B cell (primary cell): ENCODE measurements around the gene JAG1. TPM values are rescaled to one million over a fixed set of nuclear protein-coding genes. Genes with fewer than 3 reads are reported as not detected.

ENCODE experiments used
- ATAC-seq: fragments of 200-7000 bp; cut with Tn5 transposase; one replicate; pipeline ENCODE4 v1.10.0; 2021; ENCODE audit warnings: low read depth, mild to moderate bottlenecking, moderate number of reproducible peaks, moderate library complexity
- CTCF ChIA-PET: fragments of 350-600 bp; sonication (Branson Sonifier 250); formaldehyde crosslinking; loops from one replicate; lab custom pipeline; 2021; ENCODE audit warnings: antibody characterized with exemption, inconsistent platforms; lab: Charles Lee
- POLR2A ChIA-PET: fragments of 350-600 bp; sonication (Branson Sonifier 250); formaldehyde crosslinking; loops from one replicate; lab custom pipeline; 2021; ENCODE audit warnings: antibody characterized with exemption; lab: Charles Lee
- DNase-seq: peaks from one replicate; pipeline ENCODE4 v3.0.0; 2013
- H2AFZ ChIP-seq: 2 replicates; pipeline ENCODE4 v1.6.1; 2012; ENCODE audit warnings: mild to moderate bottlenecking, low read depth, low read length; ENCODE audit not compliant: insufficient read depth, poor library complexity, severe bottlenecking
- H3K27ac ChIP-seq, 2 donors: 1 replicate in 1 of 2; 2 replicates in 1 of 2; pipeline ENCODE4 v1.5.1; 2012 to 2013; ENCODE audit warnings: low read length in 2 of 2, mild to moderate bottlenecking in 2 of 2, moderate library complexity in 1 of 2
- H3K27me3 ChIP-seq, 4 experiments: fragments of 200-600 bp in 1 of 4; sonication (generic) in 1 of 4; replicated peaks in 1 of 4; 1 replicate in 2 of 4; 2 replicates in 2 of 4; pipeline versions ENCODE4 v1.6.1 to v1.7.0; 2013 to 2016; ENCODE audit warnings: low read length in 3 of 4, mild to moderate bottlenecking in 2 of 4, mixed read lengths in 1 of 4, moderate library complexity in 1 of 4; ENCODE audit not compliant: insufficient read depth in 4 of 4, control insufficient read depth in 3 of 4; ENCODE audit errors: control extremely low read depth in 1 of 4
- H3K36me3 ChIP-seq, 2 experiments: replicated peaks in 1 of 2; 1 replicate in 1 of 2; 2 replicates in 1 of 2; pipeline versions ENCODE4 v1.6.1 to v1.7.1; 2013; ENCODE audit warnings: low read length in 1 of 2; ENCODE audit not compliant: insufficient read depth in 2 of 2, control insufficient read depth in 1 of 2; ENCODE audit errors: control extremely low read depth in 1 of 2, extremely low read depth in 1 of 2
- H3K4me1 ChIP-seq, 2 donors: fragments of 200-600 bp in 1 of 2; sonication (generic) in 1 of 2; 1 replicate in 1 of 2; 2 replicates in 1 of 2; pipeline versions ENCODE4 v1.5.1 to v1.6.1; 2013 to 2017; ENCODE audit warnings: low read length in 2 of 2; ENCODE audit not compliant: control insufficient read depth in 2 of 2, insufficient read depth in 2 of 2
- H3K4me2 ChIP-seq: replicated peaks from 2 replicates; pipeline ENCODE3; 2012; ENCODE audit warnings: mild to moderate bottlenecking, low read depth, low read length; ENCODE audit not compliant: poor library complexity, severe bottlenecking
- H3K4me3 ChIP-seq, 5 experiments: fragments of 200-600 bp in 1 of 5; sonication (generic) in 1 of 5; 1 replicate in 3 of 5; 2 replicates in 2 of 5; pipeline versions ENCODE4 v1.5.1 to v1.7.0; 2011 to 2016; ENCODE audit warnings: low read length in 4 of 5, mild to moderate bottlenecking in 4 of 5, low read depth in 2 of 5, control low read depth in 1 of 5, moderate library complexity in 1 of 5; ENCODE audit not compliant: insufficient read depth in 1 of 5; ENCODE audit errors: control extremely low read depth in 1 of 5, extremely low read depth in 1 of 5
- H3K79me2 ChIP-seq: fragments of 200-600 bp; sonication (generic); one replicate; pipeline ENCODE4 v1.6.0; 2016; ENCODE audit warnings: low read length; ENCODE audit not compliant: control insufficient read depth, insufficient read depth
- H3K9ac ChIP-seq: fragments of 200-600 bp; sonication (generic); 2 replicates; pipeline ENCODE4 v1.6.1; 2017; ENCODE audit warnings: mild to moderate bottlenecking, low read length, moderate library complexity
- H3K9me3 ChIP-seq, 3 donors: one replicate each; pipeline versions ENCODE4 v1.6.1 to v1.7.1; 2013; ENCODE audit warnings: low read length in 2 of 3; ENCODE audit not compliant: control insufficient read depth in 2 of 3, insufficient read depth in 1 of 3; ENCODE audit errors: control extremely low read depth in 1 of 3
- H4K20me1 ChIP-seq: 2 replicates; pipeline ENCODE4 v1.6.0; 2012; ENCODE audit warnings: mild to moderate bottlenecking, low read length; ENCODE audit not compliant: insufficient read depth, control insufficient read depth, poor library complexity, severe bottlenecking
- H3K27ac Mint-ChIP-seq: one replicate; pipeline ENCODE4 v1.8.0; 2021; ENCODE audit warnings: mixed read lengths
- H3K27me3 Mint-ChIP-seq: one replicate; pipeline ENCODE4 v1.8.0; 2021; ENCODE audit warnings: mixed read lengths
- H3K4me1 Mint-ChIP-seq: one replicate; pipeline ENCODE4 v1.8.0; 2021; ENCODE audit warnings: mixed read lengths
- H3K4me3 Mint-ChIP-seq: one replicate; pipeline ENCODE4 v1.8.0; 2021; ENCODE audit warnings: mixed read lengths
- H3K9me3 Mint-ChIP-seq: one replicate; pipeline ENCODE4 v1.8.0; 2022; ENCODE audit warnings: mixed read lengths; ENCODE audit not compliant: insufficient read depth
- CTCF ChIP-seq: fragments of 200-600 bp; IDR thresholded peaks from one replicate; pipeline ENCODE4 v1.8.0; 2022; ENCODE audit warnings: antibody characterized with exemption, mild to moderate bottlenecking
- EZH2 ChIP-seq: IDR thresholded peaks from 2 replicates; pipeline ENCODE4 v1.6.1; 2012; ENCODE audit warnings: borderline replicate concordance, low read depth, mild to moderate bottlenecking, moderate library complexity, low read length; ENCODE audit not compliant: insufficient read depth, poor library complexity, severe bottlenecking
- WGBS: methylation state at CpG from one replicate; pipeline ENCODE4 v1.1.5; 2013; ENCODE audit warnings: missing lambda C conversion rate; ENCODE audit not compliant: insufficient coverage; 5-methylcytosine and 5-hydroxymethylcytosine counted together
- intact Hi-C: fragments of 100-400 bp; cut with micrococcal nuclease; formaldehyde crosslinking; loops from one replicate; pipeline ENCODE4 v1.10.0; 2022
- polyA plus RNA-seq: library from polyadenylated mRNA; depleted of rRNA; stranded (reverse); fragments of >200 nt; gene quantifications from 2 replicates; pipeline ENCODE4 v1.2.3, GENCODE V29; 2012
- total RNA-seq, 2 donors: library from RNA; stranded (reverse); fragments of 120-200 nt in 1 of 2; gene quantifications; 1 replicate in 1 of 2; 2 replicates in 1 of 2; pipeline versions ENCODE4 v1.2.3 to v1.2.4, GENCODE V29; 2013 to 2022

JAG1 gene
- total and polyA plus RNA-seq, 2 donors (not counting 1 experiment from before 2014, with no cell fraction given), result not detected

- Histone ChIP-seq H4K20me1 (no peaks in the 10 kb centered on the region), H3K4me3 (no peak overlapping the region), H3K9ac (no peak overlapping the region), H3K79me2 (no peaks in the 10 kb centered on the region), H3K36me3 (no peaks in the 10 kb centered on the region), H3K4me2 (no peak overlapping the region), H3K27me3 (peaks cover 0 to 2% (median 0%) of the 10 kb centered on the region in 4 experiments), H2AFZ (no peak overlapping the region), H3K27ac (no peak overlapping the region), H3K4me1 (no peaks in the 10 kb centered on the region), H3K9me3 (no peaks in the 10 kb centered on the region)
- no peak overlapping the region for H3K27ac Mint-ChIP-seq
- no peak overlapping the region for H3K4me3 Mint-ChIP-seq
- TF ChIP-seq CTCF (no peak), EZH2 (no peak)
- H3K27me3 Mint-ChIP-seq, result peaks cover 13% of the 10 kb centered on the region
- intact Hi-C loops, result no loop called here
- ATAC-seq (no peak), DNase-seq (no peak)
- H3K9me3 Mint-ChIP-seq, result no peaks in the 10 kb centered on the region
- H3K4me1 Mint-ChIP-seq, result no peaks in the 10 kb centered on the region
- ChIA-PET POLR2A (no interaction called here), CTCF (no interaction called here)
- 100% methylated on average over 1 of the region's 1 CpG for WGBS
Measured at GRCh38 chr20:10689385-10689784, 15.6 kb upstream of the JAG1 start.

- Histone ChIP-seq H2AFZ (no peak overlapping the region), H3K79me2 (no peaks in the 10 kb centered on the region), H3K9me3 (no peaks in the 10 kb centered on the region), H3K4me3 (no peak overlapping the region), H3K36me3 (no peaks in the 10 kb centered on the region), H4K20me1 (no peaks in the 10 kb centered on the region), H3K4me1 (no peaks in the 10 kb centered on the region), H3K27me3 (peaks cover 0 to 2% (median 0%) of the 10 kb centered on the region in 4 experiments), H3K9ac (no peak overlapping the region), H3K27ac (no peak overlapping the region), H3K4me2 (no peak overlapping the region)
- no peak overlapping the region for H3K4me3 Mint-ChIP-seq
- H3K27me3 Mint-ChIP-seq, result peaks cover 13% of the 10 kb centered on the region
- ChIA-PET CTCF (no interaction called here), POLR2A (no interaction called here)
- no peak overlapping the region for H3K27ac Mint-ChIP-seq
- no peak for TF ChIP-seq CTCF
- no peak for TF ChIP-seq EZH2
- DNase-seq (no peak), ATAC-seq (no peak)
- no peaks in the 10 kb centered on the region for H3K9me3 Mint-ChIP-seq
- WGBS, result 95% methylated on average over 2 of the region's 5 CpGs
- H3K4me1 Mint-ChIP-seq, result no peaks in the 10 kb centered on the region
- intact Hi-C loops, result no loop called here
Measured at GRCh38 chr20:10687895-10688294, 14.1 kb upstream of the JAG1 start.
